H9 (cell line): ENCODE results near the gene NSD1. TPM values are rescaled to one million over a fixed set of nuclear protein-coding genes. Genes with fewer than 3 reads are reported as not detected.

Source experiments
- DNase-seq: peaks from one replicate; pipeline ENCODE4 v3.0.0-alpha.2; 2017
- H2AFZ ChIP-seq: one replicate; pipeline ENCODE4 v1.6.1; 2013; ENCODE audit warnings: mild to moderate bottlenecking, low read length, control low read depth, moderate library complexity
- H2AK5ac ChIP-seq: 2 replicates; pipeline ENCODE4 v1.6.1; 2013; ENCODE audit warnings: low read length, control low read depth, mixed read lengths; ENCODE audit not compliant: insufficient read length
- H2BK120ac ChIP-seq: one replicate; pipeline ENCODE4 v1.6.1; 2013; ENCODE audit warnings: low read depth, mild to moderate bottlenecking, low read length, control low read depth, inconsistent platforms; ENCODE audit not compliant: poor library complexity, severe bottlenecking
- H2BK12ac ChIP-seq: 2 replicates; pipeline ENCODE4 v1.6.1; 2013; ENCODE audit warnings: low read length, control low read depth, mixed read lengths, low read depth; ENCODE audit not compliant: insufficient read length
- H2BK15ac ChIP-seq: 2 replicates; pipeline ENCODE4 v1.6.1; 2013; ENCODE audit warnings: low read depth, low read length, control low read depth
- H2BK20ac ChIP-seq: one replicate; pipeline ENCODE4 v1.6.1; 2013; ENCODE audit warnings: low read depth, mild to moderate bottlenecking, low read length, control low read depth, inconsistent platforms; ENCODE audit not compliant: poor library complexity, severe bottlenecking
- H2BK5ac ChIP-seq: 2 replicates; pipeline ENCODE4 v1.6.1; 2013; ENCODE audit warnings: low read length, control low read depth, mixed read lengths; ENCODE audit not compliant: insufficient read length
- H3K14ac ChIP-seq: 2 replicates; pipeline ENCODE4 v1.6.1; 2013; ENCODE audit warnings: low read length, control low read depth; ENCODE audit not compliant: insufficient read depth
- H3K18ac ChIP-seq: 2 replicates; pipeline ENCODE4 v1.6.1; 2013; ENCODE audit warnings: low read depth, mild to moderate bottlenecking, mixed read lengths, low read length, control low read depth; ENCODE audit not compliant: insufficient read length
- H3K23ac ChIP-seq: 2 replicates; pipeline ENCODE4 v1.6.1; 2013; ENCODE audit warnings: low read length, control low read depth, mixed read lengths, low read depth; ENCODE audit not compliant: insufficient read length
- H3K23me2 ChIP-seq: 2 replicates; pipeline ENCODE4 v1.6.1; 2013; ENCODE audit warnings: low read depth, mild to moderate bottlenecking, mixed read lengths, low read length, control low read depth; ENCODE audit not compliant: insufficient read length, poor library complexity, severe bottlenecking
- H3K27ac ChIP-seq: 2 replicates; pipeline ENCODE4 v1.5.1; 2013; ENCODE audit warnings: low read length, control low read depth, mixed read lengths, low read depth; ENCODE audit not compliant: insufficient read length
- H3K27me3 ChIP-seq: 2 replicates; pipeline ENCODE4 v1.6.1; 2013; ENCODE audit warnings: low read length, control low read depth, inconsistent platforms; ENCODE audit not compliant: insufficient read depth
- H3K4ac ChIP-seq: 2 replicates; pipeline ENCODE4 v1.6.1; 2013; ENCODE audit warnings: low read depth, mild to moderate bottlenecking, control low read depth, inconsistent platforms, low read length, moderate library complexity
- H3K4me1 ChIP-seq: 2 replicates; pipeline ENCODE4 v1.6.1; 2013; ENCODE audit warnings: low read length, control low read depth, inconsistent platforms; ENCODE audit not compliant: insufficient read depth
- H3K4me2 ChIP-seq: 2 replicates; pipeline ENCODE4 v1.6.1; 2013; ENCODE audit warnings: low read length, control low read depth, mixed read lengths; ENCODE audit not compliant: insufficient read length, insufficient read depth
- H3K56ac ChIP-seq: 2 replicates; pipeline ENCODE4 v1.6.1; 2013; ENCODE audit warnings: low read depth, mild to moderate bottlenecking, mixed read lengths, low read length, control low read depth; ENCODE audit not compliant: insufficient read length
- H3K79me1 ChIP-seq: 2 replicates; pipeline ENCODE4 v1.6.1; 2013; ENCODE audit warnings: low read depth, mild to moderate bottlenecking, moderate library complexity, low read length, control low read depth, inconsistent platforms; ENCODE audit not compliant: insufficient read depth, poor library complexity, severe bottlenecking
- H3K79me2 ChIP-seq: 2 replicates; pipeline ENCODE4 v1.6.1; 2013; ENCODE audit warnings: low read length, control low read depth, inconsistent platforms; ENCODE audit not compliant: insufficient read depth
- H3K9ac ChIP-seq: 2 replicates; pipeline ENCODE4 v1.6.1; 2013; ENCODE audit warnings: low read length, control low read depth, mixed read lengths; ENCODE audit not compliant: insufficient read length; ENCODE audit errors: extremely low read depth
- H3K9me3 ChIP-seq: one replicate; pipeline ENCODE4 v1.6.1; 2013; ENCODE audit warnings: low read depth, low read length, inconsistent platforms; ENCODE audit not compliant: control insufficient read depth
- H3T11ph ChIP-seq: one replicate; pipeline ENCODE4 v1.6.1; 2013; ENCODE audit warnings: mild to moderate bottlenecking, low read length, control low read depth, inconsistent platforms
- H4K20me1 ChIP-seq: one replicate; pipeline ENCODE4 v1.6.1; 2013; ENCODE audit not compliant: control insufficient read depth, insufficient read length, insufficient read depth
- H4K5ac ChIP-seq: 2 replicates; pipeline ENCODE4 v1.6.1; 2013; ENCODE audit warnings: low read depth, mild to moderate bottlenecking, mixed read lengths, low read length, control low read depth; ENCODE audit not compliant: insufficient read length
- H4K8ac ChIP-seq: replicated peaks from 2 replicates; pipeline ENCODE4 v1.6.1; 2013; ENCODE audit warnings: low read length, control low read depth, mixed read lengths, low read depth; ENCODE audit not compliant: insufficient read length
- H4K91ac ChIP-seq: 2 replicates; pipeline ENCODE4 v1.6.1; 2013; ENCODE audit warnings: low read depth, mild to moderate bottlenecking, moderate library complexity, mixed read lengths, low read length, control low read depth; ENCODE audit not compliant: insufficient read length
- H3K27ac Mint-ChIP-seq, 3 experiments: 2 replicates in 2 of 3; 3 replicates in 1 of 3; pipeline ENCODE4 v1.8.0; 2020 to 2021; ENCODE audit warnings: mixed read lengths in 3 of 3, mild to moderate bottlenecking in 1 of 3, moderate library complexity in 1 of 3
- H3K27me3 Mint-ChIP-seq: 2 replicates; pipeline ENCODE4 v1.8.0; 2021; ENCODE audit warnings: low read depth, mild to moderate bottlenecking, moderate library complexity, mixed read lengths
- H3K36me3 Mint-ChIP-seq, 3 experiments: 2 replicates in 2 of 3; 3 replicates in 1 of 3; pipeline ENCODE4 v1.8.0; 2020 to 2021; ENCODE audit warnings: low read depth in 3 of 3, mixed read lengths in 3 of 3; ENCODE audit not compliant: insufficient read depth in 1 of 3
- H3K4me1 Mint-ChIP-seq, 2 experiments: 2 replicates each; pipeline ENCODE4 v1.8.0; 2020; ENCODE audit warnings: mixed read lengths in 2 of 2
- H3K4me3 Mint-ChIP-seq, 2 experiments: 2 replicates in 1 of 2; 3 replicates in 1 of 2; pipeline ENCODE4 v1.8.0; 2020 to 2021; ENCODE audit warnings: mild to moderate bottlenecking in 2 of 2, mixed read lengths in 2 of 2, moderate library complexity in 1 of 2
- H3K9me3 Mint-ChIP-seq, 2 experiments: 2 replicates in 1 of 2; 3 replicates in 1 of 2; pipeline ENCODE4 v1.8.0; 2020; ENCODE audit warnings: mild to moderate bottlenecking in 2 of 2, mixed read lengths in 2 of 2, moderate library complexity in 1 of 2
- CTCF ChIP-seq: fragments of 200-600 bp; sonication (generic); conservative IDR thresholded peaks from 3 replicates; pipeline ENCODE4 v1.8.0; 2021; ENCODE audit warnings: antibody characterized with exemption, mild to moderate bottlenecking
- WGBS: extraction: QIAGEN DNeasy Blood & Tissue Kit; methylation state at CpG from one replicate; pipeline ENCODE4 v1.1.7; 2013; ENCODE audit warnings: missing lambda C conversion rate, low lambda C conversion rate, mixed read lengths; ENCODE audit not compliant: insufficient read length; ENCODE audit errors: extremely low coverage; 5-methylcytosine and 5-hydroxymethylcytosine counted together
- total RNA-seq: library from RNA; stranded (reverse); gene quantifications from 2 replicates; pipeline ENCODE4 v1.2.1, GENCODE V29; 2021

The NSD1 gene
- total RNA-seq, 1 experiment from 2014 or later = 213 TPM

DNA sequence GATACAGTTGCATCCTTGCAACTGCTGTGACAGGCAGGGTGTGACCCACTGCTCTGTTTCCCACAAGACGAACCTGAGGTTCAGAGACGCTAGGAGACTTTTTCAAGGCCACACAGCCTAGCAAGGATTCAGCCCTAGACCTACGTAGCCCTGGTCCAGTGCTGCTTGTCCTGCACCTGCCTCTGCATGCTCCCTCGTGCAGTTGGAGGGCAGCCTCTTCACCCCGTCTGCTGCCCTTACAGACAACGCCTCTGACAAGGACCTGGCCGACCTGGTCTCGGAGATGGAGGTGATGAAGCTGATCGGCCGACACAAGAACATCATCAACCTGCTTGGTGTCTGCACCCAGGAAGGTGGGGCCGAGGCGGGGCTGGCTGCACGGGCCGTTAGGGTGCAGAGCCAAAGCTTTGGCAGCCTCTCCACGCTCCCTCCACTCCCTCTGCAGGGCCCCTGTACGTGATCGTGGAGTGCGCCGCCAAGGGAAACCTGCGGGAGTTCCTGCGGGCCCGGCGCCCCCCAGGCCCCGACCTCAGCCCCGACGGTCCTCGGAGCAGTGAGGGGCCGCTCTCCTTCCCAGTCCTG lies 38.4 kb upstream of the NSD1 start:
- no peaks in the 10 kb centered on the region for H3K23me2 ChIP-seq
- Mint-ChIP-seq H3K27me3 (no peaks in the 10 kb centered on the region), H3K4me1 (peaks cover 16 to 26% of the 10 kb centered on the region in 2 experiments), H3K27ac (peak overlapping the region in 2 of 3 experiments; percentile 33 to 37; a peak in 1 of 7 replicates), H3K9me3 (no peaks in the 10 kb centered on the region), H3K4me3 (no peak overlapping the region), H3K36me3 (peaks cover 23 to 54% (median 44%) of the 10 kb centered on the region in 3 experiments; a peak in 6 of 7 replicates)
- peaks cover 5% of the 10 kb centered on the region; the same call in 1 of the 2 replicates for H3K4me1 ChIP-seq
- H4K20me1 ChIP-seq = no peaks in the 10 kb centered on the region
- H3K79me2 ChIP-seq = no peaks in the 10 kb centered on the region
- no peak overlapping the region for H4K5ac ChIP-seq
- H4K8ac ChIP-seq = no peak overlapping the region
- TF ChIP-seq CTCF = no peak
- no peak overlapping the region for H2BK120ac ChIP-seq
- no peak overlapping the region for H3T11ph ChIP-seq
- H3K18ac ChIP-seq = no peak overlapping the region
- no peak overlapping the region for H2AFZ ChIP-seq
- no peak overlapping the region for H3K14ac ChIP-seq
- no peaks in the 10 kb centered on the region for H3K79me1 ChIP-seq
- H2BK15ac ChIP-seq = no peak overlapping the region
- WGBS = no CpG with 5 or more reads among the region's 28 CpGs
- no peak overlapping the region for H3K23ac ChIP-seq
- no peaks in the 10 kb centered on the region for H3K27me3 ChIP-seq
- H3K9ac ChIP-seq = no peak overlapping the region
- no peak overlapping the region for H3K27ac ChIP-seq
- no peak overlapping the region for H3K56ac ChIP-seq
- no peak overlapping the region for H3K4me2 ChIP-seq
- no peak overlapping the region for H2BK20ac ChIP-seq
- no peak for DNase-seq
- H2BK5ac ChIP-seq = no peak overlapping the region
- H4K91ac ChIP-seq = no peak overlapping the region
- no peak overlapping the region for H2BK12ac ChIP-seq
- H3K4ac ChIP-seq = no peak overlapping the region
- no peaks in the 10 kb centered on the region for H3K9me3 ChIP-seq
- H2AK5ac ChIP-seq = no peak overlapping the region
